Measurements from ENCODE around the gene TMEM63C.

The TMEM63C gene

GRCh38 chr14:77260199-77260598 lies 78.6 kb downstream of the TMEM63C start:
- Histone ChIP-seq H3K36me3 (ENCODE audit: control insufficient read depth, insufficient read depth, low read length) (no peaks in the 10 kb centered on the region), H3K27me3 (replicated peaks; ENCODE audit: control insufficient read depth, insufficient read depth, low read length) (peaks cover 3% of the 10 kb centered on the region), H3K4me3 (replicated peaks; ENCODE audit: low read depth, low read length) (no peak overlapping the region)
- DNase-seq (ENCODE audit: extremely low read depth, insufficient read length) = no peak
- no peak for TF ChIP-seq CTCF (IDR thresholded peaks at IDR 0.05; ENCODE audit: insufficient read depth, low read length, poor library complexity, severe bottlenecking)

- DNase-seq (ENCODE audit: extremely low read depth, insufficient read length) = no peak
- H3K27me3 ChIP-seq (replicated peaks; ENCODE audit: control insufficient read depth, insufficient read depth, low read length) = peaks cover 3% of the 10 kb centered on the region
- TF ChIP-seq CTCF (IDR thresholded peaks at IDR 0.05; ENCODE audit: insufficient read depth, low read length, poor library complexity, severe bottlenecking) = no peak
- H3K36me3 ChIP-seq (ENCODE audit: control insufficient read depth, insufficient read depth, low read length) = no peaks in the 10 kb centered on the region
- H3K4me3 ChIP-seq (replicated peaks; ENCODE audit: low read depth, low read length) = no peak overlapping the region
Observed at GRCh38 chr14:77260631-77261030, 79.0 kb downstream of the TMEM63C start.

GRCh38 chr14:77264466-77265186 lies 83.0 kb downstream of the TMEM63C start:
- Histone ChIP-seq H3K27me3 (replicated peaks; ENCODE audit: control insufficient read depth, insufficient read depth, low read length) (no peaks in the 10 kb centered on the region; the same call in none of the 2 replicates), H3K4me3 (replicated peaks; ENCODE audit: low read depth, low read length) (no peak overlapping the region), H3K36me3 (ENCODE audit: control insufficient read depth, insufficient read depth, low read length) (no peaks in the 10 kb centered on the region)
- TF ChIP-seq CTCF (IDR thresholded peaks at IDR 0.05; ENCODE audit: insufficient read depth, low read length, poor library complexity, severe bottlenecking) = no peak
- DNase-seq (ENCODE audit: extremely low read depth, insufficient read length) = no peak

GRCh38 chr14:77265187-77265515 lies 83.6 kb downstream of the TMEM63C start:
- H3K4me3 ChIP-seq (replicated peaks; ENCODE audit: low read depth, low read length) = no peak overlapping the region
- H3K27me3 ChIP-seq (replicated peaks; ENCODE audit: control insufficient read depth, insufficient read depth, low read length) = no peaks in the 10 kb centered on the region; the same call in none of the 2 replicates
- no peaks in the 10 kb centered on the region for H3K36me3 ChIP-seq (ENCODE audit: control insufficient read depth, insufficient read depth, low read length)
- TF ChIP-seq CTCF (IDR thresholded peaks at IDR 0.05; ENCODE audit: insufficient read depth, low read length, poor library complexity, severe bottlenecking) = no peak
- DNase-seq (ENCODE audit: extremely low read depth, insufficient read length) = no peak

GRCh38 chr14:77265561-77266335 lies 84.2 kb downstream of the TMEM63C start:
- Histone ChIP-seq H3K4me3 (replicated peaks; ENCODE audit: low read depth, low read length) (no peak overlapping the region), H3K27me3 (replicated peaks; ENCODE audit: control insufficient read depth, insufficient read depth, low read length) (no peaks in the 10 kb centered on the region; the same call in none of the 2 replicates), H3K36me3 (ENCODE audit: control insufficient read depth, insufficient read depth, low read length) (no peaks in the 10 kb centered on the region)
- DNase-seq (ENCODE audit: extremely low read depth, insufficient read length) = no peak
- TF ChIP-seq CTCF (IDR thresholded peaks at IDR 0.05; ENCODE audit: insufficient read depth, low read length, poor library complexity, severe bottlenecking) = no peak

Measured in GM06990 (cell line).